ENCODE data around the gene ETV2.

Gene ETV2

DNA sequence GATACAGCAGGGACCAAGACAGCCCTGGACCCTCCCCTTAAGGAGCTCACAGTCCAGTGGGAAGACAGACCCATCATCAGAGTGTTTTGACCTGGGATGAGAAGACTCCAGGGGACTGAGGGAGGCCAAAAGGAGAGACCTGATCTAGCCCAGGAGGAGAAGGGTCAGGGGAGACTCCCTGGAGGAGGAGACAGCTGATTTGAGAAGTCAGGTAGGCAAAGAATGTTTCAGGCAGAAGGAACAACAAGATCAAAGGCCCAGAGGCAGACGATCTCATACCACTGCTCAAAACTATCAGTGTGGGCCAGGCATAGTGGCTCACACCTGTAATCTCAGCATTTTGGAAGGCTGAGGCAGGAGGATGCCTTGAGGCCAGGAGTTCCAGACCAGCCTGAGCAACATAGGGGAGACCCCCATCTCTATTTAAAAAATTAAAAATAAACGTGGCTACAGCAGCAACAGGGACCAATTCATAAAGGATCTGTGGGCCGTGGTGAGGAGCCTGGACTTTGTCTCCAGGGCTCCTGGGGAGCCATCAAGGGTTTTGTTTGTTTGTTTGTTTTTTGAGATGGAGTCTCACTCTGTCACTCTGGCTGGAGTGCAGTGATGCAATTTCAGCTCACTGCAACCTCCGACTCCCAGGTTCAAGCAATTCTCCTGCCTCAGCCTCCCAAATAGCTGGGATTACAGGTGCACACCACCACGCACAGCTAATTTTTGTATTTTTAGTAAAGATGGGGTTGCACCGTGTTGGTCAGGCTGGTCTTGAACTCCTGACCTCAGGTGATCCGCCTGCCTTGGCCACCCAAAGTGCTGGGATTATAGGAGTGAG lies 4.4 kb downstream of the ETV2 start:
- CTCF ChIA-PET = interaction anchor here (0.8 to 2.5 kb wide), 2 partner anchors 43 to 90 kb away, joined by 3 to 10 read pairs; no protein-coding TSS in a partner anchor

DNA sequence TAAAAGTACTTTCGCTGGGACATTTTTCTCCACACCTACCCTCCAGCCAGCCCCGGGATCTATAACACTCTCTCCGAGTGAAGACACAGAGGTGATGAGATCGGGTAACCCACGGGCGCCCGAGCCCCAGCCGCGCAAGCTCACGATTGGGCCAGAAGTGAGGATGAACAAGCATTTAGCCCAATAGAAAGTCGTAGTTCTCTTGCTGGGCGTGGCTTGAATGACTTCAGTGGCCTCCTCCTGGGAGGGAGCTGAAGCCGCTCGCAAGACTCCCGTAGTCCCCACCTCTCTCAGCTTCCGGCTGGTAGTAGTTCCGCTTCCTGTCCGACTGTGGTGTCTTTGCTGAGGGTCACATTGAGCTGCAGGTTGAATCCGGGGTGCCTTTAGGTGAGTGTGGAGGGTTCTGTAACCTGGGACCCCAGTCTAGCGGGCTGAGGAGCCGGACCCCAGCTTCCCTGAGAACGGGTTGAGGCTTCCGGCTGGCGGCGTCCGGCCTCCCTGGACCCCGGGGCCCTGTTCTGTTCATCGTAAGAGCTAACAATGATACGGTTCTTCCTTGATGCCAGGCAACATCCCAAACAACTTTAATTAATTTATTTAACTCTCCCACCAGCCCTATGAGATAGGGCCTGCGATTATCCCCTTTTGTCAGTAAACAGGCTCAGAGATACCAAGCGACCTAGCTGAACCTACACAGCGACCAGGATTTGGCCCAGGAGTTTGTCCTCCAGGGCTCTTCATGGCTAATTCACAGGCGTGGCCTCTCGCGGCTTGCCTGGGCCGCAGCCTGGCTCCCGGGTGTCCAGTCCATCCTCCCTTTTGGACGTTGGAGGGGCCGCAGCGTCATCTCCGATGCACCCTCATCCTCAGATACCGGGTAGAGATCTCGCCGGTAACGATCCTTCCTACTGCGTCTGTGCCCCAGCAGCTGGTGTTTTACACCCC lies 6.7 kb downstream of the ETV2 start, which contains the start of gene COX6B1:
Gene COX6B1, plus strand, starts transcription at position 307 of the 945 bp plus-strand sequence. CDS start 2,921 bp downstream, outside the sequence.
- H3K27ac ChIP-seq (ENCODE audit: extremely low read depth, low read depth, low read length) = peak within 1 kb of the TSS; percentile 63
- H3K4me3 ChIP-seq (ENCODE audit: low read depth, low read length) = peak within 1 kb of the TSS; percentile 70
- H3K9me3 ChIP-seq (ENCODE audit: control insufficient read depth, insufficient read depth, low read depth, low read length) = no peaks in the 10 kb centered on the region
- ChIA-PET POLR2A (interaction anchor here (0.6 to 2.7 kb wide), 51 partner anchors 8 to 971 kb away, joined by 3 to 65 read pairs (median 5); partner anchors contain the start of genes ALKBH6, HAUS5, LIN37 and POLR2I), CTCF (interaction anchor here (0.6 to 1.8 kb wide), 14 partner anchors 9 to 283 kb away, joined by 3 to 13 read pairs (median 4); no protein-coding TSS in a partner anchor)
- H3K36me3 ChIP-seq (ENCODE audit: control insufficient read depth in 2 of 2, insufficient read depth in 1 of 2, low read length in 2 of 2) = peaks cover 24 to 41% of the 10 kb centered on the region in 2 experiments
- H3K4me1 ChIP-seq (ENCODE audit: control insufficient read depth, insufficient read depth, low read length) = peaks cover 25% of the 10 kb centered on the region
- TF ChIP-seq ZNF10 (tag by site-specific recombination; IDR thresholded peaks at IDR 0.05) (no peak), ZBTB17 (tag by site-specific recombination; IDR thresholded peaks at IDR 0.05) (peak; percentile 85), ZNF394 (tag by site-specific recombination; IDR thresholded peaks at IDR 0.05; ENCODE audit: borderline replicate concordance) (0 out of 2 replicates have a peak, but pooled peaks have one; percentile 8), ZNF629 (tag by site-specific recombination; IDR thresholded peaks at IDR 0.05) (peak; percentile 63), EGR2 (tag by site-specific recombination; IDR thresholded peaks at IDR 0.05; ENCODE audit: low read depth) (no peak), REPIN1 (tag by site-specific recombination; IDR thresholded peaks at IDR 0.05; ENCODE audit: low read depth) (no peak), ZNF501 (tag by site-specific recombination; IDR thresholded peaks at IDR 0.05) (peak; percentile 55; the same call in 1 of the 2 replicates), BCL11A (tag by site-specific recombination; IDR thresholded peaks at IDR 0.05; ENCODE audit: low read depth) (no peak), SETDB1 (IDR thresholded peaks at IDR 0.05; ENCODE audit: insufficient read length, low read length) (no peak), ZNF138 (tag by site-specific recombination; IDR thresholded peaks at IDR 0.05; ENCODE audit: borderline replicate concordance) (no peak), ZNF2 (tag by site-specific recombination; IDR thresholded peaks at IDR 0.05) (peak; percentile 61; the same call in 1 of the 2 replicates), ZNF433 (tag by site-specific recombination; IDR thresholded peaks at IDR 0.05; ENCODE audit: low read depth) (no peak), ZNF354C (tag by site-specific recombination; IDR thresholded peaks at IDR 0.05; ENCODE audit: borderline replicate concordance, low read depth) (no peak), ZNF157 (tag by site-specific recombination; IDR thresholded peaks at IDR 0.05) (no peak), ZNF133 (tag by site-specific recombination; IDR thresholded peaks at IDR 0.05) (no peak)
- TF ChIP-seq, protein P1, sequence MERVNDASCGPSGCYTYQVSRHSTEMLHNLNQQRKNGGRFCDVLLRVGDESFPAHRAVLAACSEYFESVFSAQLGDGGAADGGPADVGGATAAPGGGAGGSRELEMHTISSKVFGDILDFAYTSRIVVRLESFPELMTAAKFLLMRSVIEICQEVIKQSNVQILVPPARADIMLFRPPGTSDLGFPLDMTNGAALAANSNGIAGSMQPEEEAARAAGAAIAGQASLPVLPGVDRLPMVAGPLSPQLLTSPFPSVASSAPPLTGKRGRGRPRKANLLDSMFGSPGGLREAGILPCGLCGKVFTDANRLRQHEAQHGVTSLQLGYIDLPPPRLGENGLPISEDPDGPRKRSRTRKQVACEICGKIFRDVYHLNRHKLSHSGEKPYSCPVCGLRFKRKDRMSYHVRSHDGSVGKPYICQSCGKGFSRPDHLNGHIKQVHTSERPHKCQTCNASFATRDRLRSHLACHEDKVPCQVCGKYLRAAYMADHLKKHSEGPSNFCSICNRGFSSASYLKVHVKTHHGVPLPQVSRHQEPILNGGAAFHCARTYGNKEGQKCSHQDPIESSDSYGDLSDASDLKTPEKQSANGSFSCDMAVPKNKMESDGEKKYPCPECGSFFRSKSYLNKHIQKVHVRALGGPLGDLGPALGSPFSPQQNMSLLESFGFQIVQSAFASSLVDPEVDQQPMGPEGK (tag by site-specific recombination; IDR thresholded peaks at IDR 0.05) = no peak; the same call in none of the 2 replicates
- TF ChIP-seq, protein P2, sequence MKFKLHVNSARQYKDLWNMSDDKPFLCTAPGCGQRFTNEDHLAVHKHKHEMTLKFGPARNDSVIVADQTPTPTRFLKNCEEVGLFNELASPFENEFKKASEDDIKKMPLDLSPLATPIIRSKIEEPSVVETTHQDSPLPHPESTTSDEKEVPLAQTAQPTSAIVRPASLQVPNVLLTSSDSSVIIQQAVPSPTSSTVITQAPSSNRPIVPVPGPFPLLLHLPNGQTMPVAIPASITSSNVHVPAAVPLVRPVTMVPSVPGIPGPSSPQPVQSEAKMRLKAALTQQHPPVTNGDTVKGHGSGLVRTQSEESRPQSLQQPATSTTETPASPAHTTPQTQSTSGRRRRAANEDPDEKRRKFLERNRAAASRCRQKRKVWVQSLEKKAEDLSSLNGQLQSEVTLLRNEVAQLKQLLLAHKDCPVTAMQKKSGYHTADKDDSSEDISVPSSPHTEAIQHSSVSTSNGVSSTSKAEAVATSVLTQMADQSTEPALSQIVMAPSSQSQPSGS (tag by site-specific recombination; IDR thresholded peaks at IDR 0.05; ENCODE audit: low read depth) = peak; percentile 39; the same call in 1 of the 2 replicates
- TF ChIP-seq, protein P3, sequence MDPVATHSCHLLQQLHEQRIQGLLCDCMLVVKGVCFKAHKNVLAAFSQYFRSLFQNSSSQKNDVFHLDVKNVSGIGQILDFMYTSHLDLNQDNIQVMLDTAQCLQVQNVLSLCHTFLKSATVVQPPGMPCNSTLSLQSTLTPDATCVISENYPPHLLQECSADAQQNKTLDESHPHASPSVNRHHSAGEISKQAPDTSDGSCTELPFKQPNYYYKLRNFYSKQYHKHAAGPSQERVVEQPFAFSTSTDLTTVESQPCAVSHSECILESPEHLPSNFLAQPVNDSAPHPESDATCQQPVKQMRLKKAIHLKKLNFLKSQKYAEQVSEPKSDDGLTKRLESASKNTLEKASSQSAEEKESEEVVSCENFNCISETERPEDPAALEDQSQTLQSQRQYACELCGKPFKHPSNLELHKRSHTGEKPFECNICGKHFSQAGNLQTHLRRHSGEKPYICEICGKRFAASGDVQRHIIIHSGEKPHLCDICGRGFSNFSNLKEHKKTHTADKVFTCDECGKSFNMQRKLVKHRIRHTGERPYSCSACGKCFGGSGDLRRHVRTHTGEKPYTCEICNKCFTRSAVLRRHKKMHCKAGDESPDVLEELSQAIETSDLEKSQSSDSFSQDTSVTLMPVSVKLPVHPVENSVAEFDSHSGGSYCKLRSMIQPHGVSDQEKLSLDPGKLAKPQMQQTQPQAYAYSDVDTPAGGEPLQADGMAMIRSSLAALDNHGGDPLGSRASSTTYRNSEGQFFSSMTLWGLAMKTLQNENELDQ (tag by site-specific recombination; IDR thresholded peaks at IDR 0.05; ENCODE audit: low read depth) = no peak
- TF ChIP-seq, protein P4, sequence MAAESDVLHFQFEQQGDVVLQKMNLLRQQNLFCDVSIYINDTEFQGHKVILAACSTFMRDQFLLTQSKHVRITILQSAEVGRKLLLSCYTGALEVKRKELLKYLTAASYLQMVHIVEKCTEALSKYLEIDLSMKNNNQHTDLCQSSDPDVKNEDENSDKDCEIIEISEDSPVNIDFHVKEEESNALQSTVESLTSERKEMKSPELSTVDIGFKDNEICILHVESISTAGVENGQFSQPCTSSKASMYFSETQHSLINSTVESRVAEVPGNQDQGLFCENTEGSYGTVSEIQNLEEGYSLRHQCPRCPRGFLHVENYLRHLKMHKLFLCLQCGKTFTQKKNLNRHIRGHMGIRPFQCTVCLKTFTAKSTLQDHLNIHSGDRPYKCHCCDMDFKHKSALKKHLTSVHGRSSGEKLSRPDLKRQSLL (tag by site-specific recombination; IDR thresholded peaks at IDR 0.05) = peak; percentile 67; the same call in 1 of the 2 replicates

More for the DNA sequence above, 4.4 kb downstream of the ETV2 start:
- POLR2A ChIA-PET = interaction anchor here (0.5 to 3.8 kb wide), 6 partner anchors 15 to 365 kb away, joined by 4 to 42 read pairs (median 16); no protein-coding TSS in a partner anchor
- peaks cover 10 to 19% of the 10 kb centered on the region in 2 experiments for H3K36me3 ChIP-seq (ENCODE audit: control insufficient read depth in 2 of 2, insufficient read depth in 1 of 2, low read length in 2 of 2)
- peak overlapping the region; percentile 28; the same call in 1 of the 2 replicates for H3K27ac ChIP-seq (ENCODE audit: extremely low read depth, low read depth, low read length)
- TF ChIP-seq ZNF24 (tag by site-specific recombination; IDR thresholded peaks at IDR 0.05) (no peak), ZNF600 (tag by site-specific recombination; IDR thresholded peaks at IDR 0.05) (peak; percentile 34; the same call in 1 of the 2 replicates), ZBTB48 (tag by site-specific recombination; IDR thresholded peaks at IDR 0.05) (0 out of 2 replicates have a peak, but pooled peaks have one; percentile 56), ZNF596 (tag by site-specific recombination; IDR thresholded peaks at IDR 0.05) (no peak), ZNF747 (tag by site-specific recombination; IDR thresholded peaks at IDR 0.05) (no peak), ZNF16 (tag by site-specific recombination; IDR thresholded peaks at IDR 0.05; ENCODE audit: low read depth) (no peak), ZNF623 (tag by site-specific recombination; IDR thresholded peaks at IDR 0.05) (peak; percentile 35; the same call in 1 of the 2 replicates), ZNF791 (tag by site-specific recombination; IDR thresholded peaks at IDR 0.05) (no peak), ZNF202 (tag by site-specific recombination; IDR thresholded peaks at IDR 0.05; ENCODE audit: borderline replicate concordance) (no peak)
- TF ChIP-seq, protein P5, sequence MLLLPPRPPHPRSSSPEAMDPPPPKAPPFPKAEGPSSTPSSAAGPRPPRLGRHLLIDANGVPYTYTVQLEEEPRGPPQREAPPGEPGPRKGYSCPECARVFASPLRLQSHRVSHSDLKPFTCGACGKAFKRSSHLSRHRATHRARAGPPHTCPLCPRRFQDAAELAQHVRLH (tag by site-specific recombination; IDR thresholded peaks at IDR 0.05) = no peak
- H3K4me1 ChIP-seq (ENCODE audit: control insufficient read depth, insufficient read depth, low read length) = peaks cover 33% of the 10 kb centered on the region
- H3K9me3 ChIP-seq (ENCODE audit: control insufficient read depth, insufficient read depth, low read depth, low read length) = no peaks in the 10 kb centered on the region
- H3K4me3 ChIP-seq (ENCODE audit: low read depth, low read length) = no peak overlapping the region
